SK-MEL-5 (cell line): ENCODE measurements around the gene IZUMO4. TPM values are rescaled to one million over a fixed set of nuclear protein-coding genes. Genes with fewer than 3 reads are reported as not detected.

ENCODE experiments used
- DNase-seq: peaks from one replicate; pipeline ENCODE4 v3.0.0-alpha.2; 2016; ENCODE audit warnings: low read depth, low spot score
- in situ Hi-C: cut with HindIII; loops from 2 replicates; pipeline ENCODE4 v1.10.0; 2016; ENCODE audit warnings: low sequenced_read_pairs, high pct_unique_total_duplicates, low pct_unique_long_range_greater_than_20kb
- total RNA-seq: library from RNA; depleted of rRNA; stranded (reverse); fragments of >200 nt; shearing (Covaris generic); gene quantifications from 2 replicates; pipeline ENCODE4 v1.2.3, GENCODE V29; 2014

The IZUMO4 gene
- total RNA-seq, 1 experiment from 2014 or later = 0.40 TPM

DNA sequence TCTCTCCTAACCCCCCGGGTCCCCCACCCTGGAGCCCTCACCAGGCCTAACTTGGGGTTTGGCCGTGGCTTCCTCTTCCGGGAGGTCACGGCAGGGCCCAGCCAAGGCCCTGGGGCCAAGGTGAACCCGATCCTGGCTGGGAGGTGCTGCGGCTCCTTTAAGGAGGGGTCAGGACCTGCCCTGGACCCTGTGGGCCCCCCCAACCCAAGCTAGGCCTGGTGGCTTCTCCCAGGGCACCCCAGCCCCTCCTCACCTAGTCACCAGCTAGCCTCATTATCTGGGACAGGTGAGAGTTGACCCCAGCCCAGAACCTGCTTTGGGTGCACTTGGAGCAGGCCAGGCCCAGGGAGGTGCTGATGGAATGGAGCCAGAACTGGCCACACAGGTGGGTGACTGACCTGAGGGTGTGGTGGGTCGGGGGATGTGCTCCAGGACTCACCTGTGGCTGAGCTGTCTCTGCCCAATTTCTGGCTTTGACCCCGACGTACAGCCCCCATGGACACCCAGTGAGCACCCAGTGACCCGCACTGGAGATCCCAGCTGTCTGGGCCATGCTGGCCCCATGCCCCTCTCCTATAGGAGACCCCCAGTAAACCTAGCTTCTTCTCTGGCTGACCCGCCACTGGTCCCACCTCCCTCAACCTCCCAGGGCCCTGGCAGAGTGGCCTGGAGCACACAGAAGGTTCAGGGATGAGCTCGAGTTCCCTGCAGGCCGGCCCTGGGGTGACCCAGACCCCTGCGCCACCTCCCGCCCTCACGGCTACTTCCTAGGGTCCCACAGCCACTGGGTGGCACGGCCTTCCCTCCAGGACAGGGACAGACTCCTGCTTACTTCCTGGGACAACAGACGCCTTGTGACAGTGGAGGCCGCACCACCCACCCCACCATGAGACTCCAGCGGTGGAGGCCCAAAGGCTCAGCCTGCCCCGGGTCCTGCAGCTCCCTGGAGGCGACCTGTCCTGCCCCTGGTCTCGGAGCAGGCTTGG is 38.9 kb upstream of the IZUMO4 start:
- in situ Hi-C loops = no loop called here

DNA sequence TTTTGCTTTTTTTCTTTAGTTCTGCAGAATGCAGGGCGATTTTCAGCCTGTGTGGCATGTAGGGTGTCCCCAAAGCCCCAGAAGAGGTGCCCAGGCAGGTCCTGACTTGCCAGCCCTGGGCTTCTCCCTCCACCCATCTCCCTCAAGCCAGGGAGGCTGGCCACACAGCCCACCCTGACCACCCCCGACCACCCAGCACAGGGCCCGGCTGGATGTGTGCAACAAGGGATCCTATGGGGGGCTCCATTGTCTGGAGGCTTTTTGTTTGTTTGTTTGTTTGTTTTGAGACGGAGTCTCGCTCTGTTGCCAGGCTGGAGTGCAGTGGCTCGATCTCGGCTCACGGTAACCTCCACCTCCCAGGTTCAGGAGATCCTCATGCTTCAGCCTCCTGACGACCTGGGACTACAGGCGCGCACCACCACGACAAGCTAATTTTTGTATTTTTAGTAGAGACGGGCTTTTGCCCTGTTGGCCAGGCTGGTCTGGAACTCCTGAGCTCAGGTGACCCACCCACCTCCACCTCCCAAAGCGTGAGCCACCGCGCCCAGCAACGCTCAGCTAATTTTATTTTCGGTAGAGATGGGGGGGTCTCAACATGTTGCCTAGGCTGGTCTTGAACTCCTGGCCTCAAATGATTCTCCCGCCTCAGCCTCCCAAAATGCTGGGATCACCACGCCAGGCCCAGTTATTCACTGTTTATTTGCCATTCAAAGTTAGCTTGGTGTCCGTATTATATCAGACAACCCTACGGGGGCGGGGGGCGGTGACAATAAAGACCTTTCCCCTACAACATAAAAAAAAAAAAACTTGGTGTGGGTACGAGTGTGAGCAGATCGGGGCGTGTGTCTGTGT is 37.9 kb upstream of the IZUMO4 start:
- in situ Hi-C loops = no loop called here
- no peak for DNase-seq

More for the DNA sequence above, 38.9 kb upstream of the IZUMO4 start:
- DNase-seq = no peak

GRCh38 chr19:2059422-2060201 is 37.1 kb upstream of the IZUMO4 start:
- in situ Hi-C loops = no loop called here

DNA sequence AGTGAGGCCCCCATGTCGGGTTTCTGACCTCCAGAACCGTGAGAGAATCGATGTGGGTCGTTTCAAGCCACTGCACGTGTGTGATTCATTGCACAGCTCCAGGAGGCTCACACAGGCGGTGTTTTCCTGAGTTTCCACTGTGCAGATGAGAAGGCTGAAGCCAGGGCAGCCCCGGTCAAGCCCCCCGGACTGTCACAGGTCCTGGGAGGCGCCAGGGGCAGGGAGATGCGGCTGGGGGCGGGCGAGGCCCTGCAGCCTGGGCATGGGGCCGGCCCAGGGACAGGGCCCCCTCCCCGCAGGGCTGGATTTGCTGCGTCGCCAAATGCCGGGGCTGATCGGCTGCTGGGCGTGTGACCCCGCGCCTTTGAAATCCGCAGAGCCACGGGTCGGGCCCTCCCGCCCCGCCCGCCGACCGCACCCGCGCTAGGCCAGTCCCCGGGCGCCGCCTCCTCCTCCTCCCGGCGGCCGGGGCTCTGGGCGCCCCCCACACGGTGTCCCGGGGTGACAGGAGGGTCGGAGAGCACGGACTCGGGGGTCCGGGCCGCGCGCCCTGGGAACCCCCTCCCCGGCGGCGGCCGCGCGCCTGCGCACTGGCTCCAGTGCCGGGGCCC is 35.7 kb upstream of the IZUMO4 start:
- in situ Hi-C loops = no loop called here
- DNase-seq = peak; percentile 77

More at GRCh38 chr19:2059422-2060201, 37.1 kb upstream of the IZUMO4 start:
- peak; percentile 71 for DNase-seq

DNA sequence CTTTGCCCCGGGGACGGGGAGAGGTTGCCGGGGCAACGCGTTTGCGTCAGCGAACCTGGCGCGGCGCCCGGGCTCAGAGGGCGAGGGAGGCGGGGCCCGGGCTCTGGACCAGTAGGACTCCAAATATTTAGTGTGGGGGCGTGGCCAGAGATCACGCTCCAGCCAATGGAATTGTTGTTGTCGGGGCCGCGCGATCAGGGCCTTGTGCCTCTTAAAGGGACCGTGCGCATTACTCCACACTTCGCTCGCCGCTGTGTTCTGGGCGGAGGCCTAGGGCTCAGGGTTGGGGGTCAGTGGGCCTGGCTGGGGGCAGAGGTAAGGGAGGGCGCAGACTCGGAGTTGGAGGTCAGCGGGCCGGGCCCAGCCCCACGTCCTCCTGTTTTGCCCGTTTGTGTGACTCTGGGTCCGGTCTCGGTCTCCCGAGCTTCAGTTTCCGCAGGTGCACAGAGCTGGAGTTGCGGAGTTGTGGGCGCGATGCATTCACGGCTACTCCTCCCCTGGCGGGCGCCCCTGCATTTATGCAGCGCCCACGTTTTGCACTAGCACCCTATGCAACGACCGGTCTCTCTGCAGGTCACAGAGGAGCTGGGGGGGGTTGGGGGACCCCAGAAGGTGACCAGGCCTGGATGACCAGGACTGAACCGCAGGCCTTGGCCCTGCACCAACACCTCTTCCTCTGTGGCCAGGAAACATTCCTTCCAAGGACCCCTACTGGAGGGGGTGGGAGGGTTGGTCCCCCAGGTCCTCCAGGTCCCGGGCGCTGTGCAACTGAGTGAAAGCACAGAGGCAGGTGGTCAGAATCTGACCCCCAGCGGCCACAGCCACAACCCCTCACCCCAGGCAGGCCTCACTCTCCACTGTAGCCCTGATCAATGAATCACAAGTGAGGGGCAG is 35.0 kb upstream of the IZUMO4 start:
- DNase-seq = peak; percentile 96
- in situ Hi-C loops = no loop called here

DNA sequence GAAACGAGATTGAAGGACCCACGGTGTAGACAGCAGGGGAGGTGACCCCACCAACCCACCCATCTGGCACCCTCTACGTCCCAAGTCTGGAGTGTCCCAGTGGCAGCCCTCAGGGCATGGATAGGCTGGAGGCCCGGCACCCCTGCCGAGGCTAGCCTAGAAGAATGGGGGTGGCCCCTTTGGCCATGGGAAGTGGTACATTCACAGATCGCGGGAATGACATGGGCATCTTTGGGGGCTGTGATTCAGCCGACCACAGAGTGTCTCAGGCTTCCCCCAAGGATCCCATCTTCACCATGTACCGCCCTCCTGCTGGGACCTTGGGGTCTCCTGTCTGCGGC is 34.4 kb upstream of the IZUMO4 start:
- in situ Hi-C loops = no loop called here
- no peak for DNase-seq

- in situ Hi-C loops = no loop called here
- no peak for DNase-seq
These were observed 33.9 kb upstream of the IZUMO4 start for GRCh38 chr19:2062770-2063169.

GRCh38 chr19:2063824-2064223 is 32.9 kb upstream of the IZUMO4 start:
- no peak for DNase-seq
- in situ Hi-C loops = no loop called here

GRCh38 chr19:2064395-2064787 is 32.3 kb upstream of the IZUMO4 start:
- no peak for DNase-seq
- in situ Hi-C loops = no loop called here

DNA sequence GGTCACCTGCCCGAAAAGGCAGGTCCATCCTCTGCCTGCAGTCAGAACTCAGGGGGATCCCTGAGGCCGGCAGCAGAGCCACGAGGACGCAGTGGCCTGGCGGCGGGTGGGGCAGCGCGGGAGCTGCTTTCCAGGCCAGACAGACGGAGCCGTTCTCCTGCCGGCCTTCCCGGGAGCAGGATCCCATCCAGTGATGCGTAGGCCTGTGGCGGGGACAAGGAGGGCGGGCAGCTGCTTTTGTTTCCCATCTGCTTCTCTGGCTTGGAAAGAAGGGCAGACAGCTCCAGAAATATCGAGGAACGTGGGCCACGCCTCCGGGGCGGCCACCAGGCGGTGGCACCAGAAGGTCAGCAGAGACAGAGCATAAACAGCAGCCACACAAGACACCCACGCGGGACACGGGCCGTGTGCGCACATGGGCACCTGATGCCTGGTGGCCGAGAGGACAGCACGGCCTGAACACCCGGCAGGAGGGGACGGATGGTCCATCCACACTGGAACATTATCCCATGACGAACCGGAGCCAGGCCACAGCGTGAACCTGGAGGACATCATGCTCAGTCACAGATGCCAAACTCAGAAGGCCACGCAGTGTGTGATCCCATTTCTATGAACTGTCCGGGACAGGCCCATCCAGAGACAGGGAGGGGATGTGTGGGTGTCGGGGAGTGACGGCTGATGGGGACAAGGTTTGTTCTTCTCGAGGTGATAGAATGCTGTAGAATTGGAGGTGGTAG is 31.8 kb upstream of the IZUMO4 start:
- in situ Hi-C loops = no loop called here
- no peak for DNase-seq

DNA sequence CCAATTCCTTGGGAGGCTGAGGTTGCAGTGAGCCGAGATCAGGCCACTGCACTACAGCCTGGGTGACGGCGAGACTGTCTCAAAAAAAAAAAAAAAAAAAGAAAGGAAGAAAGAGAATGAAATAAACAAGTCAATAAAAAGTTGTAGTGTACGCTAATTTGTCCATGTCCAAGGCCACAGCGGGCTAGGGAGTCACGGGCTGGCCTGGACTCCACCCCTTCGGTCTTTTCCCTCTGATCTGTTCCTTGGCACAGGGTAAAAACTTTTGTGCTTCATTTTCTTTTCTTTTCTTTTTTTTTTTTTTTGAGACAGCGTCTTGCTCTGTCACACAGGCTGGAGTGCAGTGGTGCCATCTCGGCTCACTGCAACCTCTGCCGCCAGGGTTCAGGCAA is 26.3 kb upstream of the IZUMO4 start:
- in situ Hi-C loops = no loop called here
- DNase-seq = no peak

GRCh38 chr19:2070986-2071673 is 25.6 kb upstream of the IZUMO4 start:
- in situ Hi-C loops = no loop called here

GRCh38 chr19:2072757-2073551 is 23.8 kb upstream of the IZUMO4 start:
- in situ Hi-C loops = no loop called here
- DNase-seq = no peak

More at GRCh38 chr19:2070986-2071673, 25.6 kb upstream of the IZUMO4 start:
- DNase-seq = no peak

GRCh38 chr19:2076526-2076944 is 20.2 kb upstream of the IZUMO4 start:
- in situ Hi-C loops = no loop called here
- no peak for DNase-seq

GRCh38 chr19:2077398-2077797 is 19.3 kb upstream of the IZUMO4 start:
- DNase-seq = no peak
- in situ Hi-C loops = no loop called here
